Lung (tissue), 12 donors: ENCODE measurements around the gene CAMK2G. TPM values are rescaled to one million over a fixed set of nuclear protein-coding genes. Genes with fewer than 3 reads are reported as not detected.

Source experiments
- ATAC-seq: fragments of 200-7000 bp; cut with Tn5 transposase; one replicate; pipeline ENCODE4 v1.9.1; 2020; ENCODE audit warnings: moderate number of reproducible peaks; ENCODE audit not compliant: insufficient read depth, low FRiP score
- DNase-seq, 3 donors: peaks; one replicate each; pipeline ENCODE4 v3.0.0-alpha.2; 2013 to 2017
- H3K27ac ChIP-seq, 2 donors: one replicate each; pipeline ENCODE4 v1.5.1; 2013; ENCODE audit warnings: mild to moderate bottlenecking in 2 of 2, moderate library complexity in 2 of 2, control low read depth in 1 of 2, inconsistent platforms in 1 of 2, low read depth in 1 of 2, low read length in 1 of 2
- H3K27me3 ChIP-seq, 3 donors: one replicate each; pipeline ENCODE4 v1.5.1; 2013; ENCODE audit warnings: low read length in 2 of 3; ENCODE audit not compliant: control insufficient read depth in 3 of 3, insufficient read depth in 3 of 3
- H3K36me3 ChIP-seq, 4 donors: one replicate each; pipeline ENCODE4 v1.5.1; 2013; ENCODE audit warnings: low read length in 4 of 4, mild to moderate bottlenecking in 1 of 4, moderate library complexity in 1 of 4; ENCODE audit not compliant: control insufficient read depth in 4 of 4, insufficient read depth in 4 of 4
- H3K4me1 ChIP-seq, 5 donors: one replicate each; pipeline ENCODE4 v1.5.1; 2013; ENCODE audit warnings: low read length in 5 of 5, mild to moderate bottlenecking in 2 of 5, moderate library complexity in 1 of 5; ENCODE audit not compliant: control insufficient read depth in 5 of 5, insufficient read depth in 5 of 5
- H3K4me3 ChIP-seq: one replicate; pipeline ENCODE4 v1.5.1; 2013; ENCODE audit warnings: mild to moderate bottlenecking, control low read depth, moderate library complexity
- H3K9ac ChIP-seq, 2 donors: one replicate each; pipeline ENCODE4 v1.5.1; 2013; ENCODE audit warnings: low read length in 2 of 2, control low read depth in 1 of 2; ENCODE audit not compliant: insufficient read depth in 1 of 2
- H3K9me3 ChIP-seq, 4 donors: one replicate each; pipeline ENCODE4 v1.5.1; 2013; ENCODE audit warnings: low read length in 3 of 4, mild to moderate bottlenecking in 1 of 4, moderate library complexity in 1 of 4; ENCODE audit not compliant: control insufficient read depth in 4 of 4, insufficient read depth in 3 of 4
- CTCF ChIP-seq: IDR thresholded peaks from 2 replicates; pipeline ENCODE4 v1.5.1; 2012; ENCODE audit warnings: mild to moderate bottlenecking; ENCODE audit errors: control extremely low read depth, extremely low read depth
- WGBS, 2 donors: extraction: QIAGEN DNeasy Blood & Tissue Kit; methylation state at CpG; one replicate each; pipeline ENCODE4 v1.1.7; 2013; 5-methylcytosine and 5-hydroxymethylcytosine counted together
- polyA plus RNA-seq, 2 donors: library from polyadenylated mRNA; stranded (reverse); fragments of 200-250 nt; gene quantifications; one replicate each; pipeline ENCODE4 v1.2.1, GENCODE V29; 2013
- total RNA-seq, 2 donors: library from RNA; depleted of rRNA in 1 of 2; stranded (reverse); fragments of >200 nt in 1 of 2; gene quantifications; one replicate each; pipeline ENCODE4 v1.2.1, GENCODE V29; 2014 to 2021
- donor health status: control.
- donor health status: control.
- donor health status: Bipolar disorder and iron deficiency.
- donor health status: healthy.
- donor health status: DM: yes; HTN: yes; CAD: no.

CAMK2G gene
- total and polyA plus RNA-seq, 4 donors = 15.8 to 41.1 (median 29.0) TPM

- TF ChIP-seq CTCF = no peak
- Histone ChIP-seq H3K9ac (no peak overlapping the region), H3K36me3 (peaks cover 44 to 81% (median 53%) of the 10 kb centered on the region in 4 donors), H3K27me3 (no peaks in the 10 kb centered on the region), H3K27ac (no peak overlapping the region), H3K4me3 (no peak overlapping the region), H3K9me3 (no peaks in the 10 kb centered on the region), H3K4me1 (no peaks in the 10 kb centered on the region)
- DNase-seq (no peak), ATAC-seq (no peak)
- WGBS, 2 donors = 93 to 94% methylated on average over 13 of the region's 13 CpGs
Observed at GRCh38 chr10:73801253-73801590, 73.1 kb downstream of the CAMK2G start.

- no peak for ATAC-seq
- no peak overlapping the region for H3K27ac ChIP-seq
- peaks cover 39 to 80% (median 50%) of the 10 kb centered on the region in 4 donors for H3K36me3 ChIP-seq
- no peak overlapping the region for H3K4me3 ChIP-seq
- H3K9me3 ChIP-seq = no peaks in the 10 kb centered on the region
- no peak for DNase-seq
- H3K9ac ChIP-seq = no peak overlapping the region
- TF ChIP-seq CTCF = no peak
- no peaks in the 10 kb centered on the region for H3K4me1 ChIP-seq
- H3K27me3 ChIP-seq = no peaks in the 10 kb centered on the region
- WGBS, 2 donors = 86 to 93% methylated on average over 20 of the region's 20 CpGs
Observed at GRCh38 chr10:73800560-73801252, 73.6 kb downstream of the CAMK2G start.

- no peak overlapping the region for H3K9ac ChIP-seq
- no peak for DNase-seq
- H3K4me1 ChIP-seq = no peaks in the 10 kb centered on the region
- H3K9me3 ChIP-seq = no peaks in the 10 kb centered on the region
- ATAC-seq = no peak
- H3K27me3 ChIP-seq = no peaks in the 10 kb centered on the region
- 79 to 85% methylated on average over 9 of the region's 9 CpGs for WGBS, 2 donors
- H3K36me3 ChIP-seq = peaks cover 40 to 81% (median 49%) of the 10 kb centered on the region in 4 donors
- no peak for TF ChIP-seq CTCF
- H3K4me3 ChIP-seq = no peak overlapping the region
- H3K27ac ChIP-seq = no peak overlapping the region
Observed at GRCh38 chr10:73799899-73800559, 74.3 kb downstream of the CAMK2G start.
